Skin of body (tissue), 2 donors: ENCODE results near the gene CNOT6L. TPM values are rescaled to one million over a fixed set of nuclear protein-coding genes. Genes with fewer than 3 reads are reported as not detected.

Experiments used
- DNase-seq: peaks from one replicate; lab custom pipeline; 2025; lab: John Stamatoyannopoulos, UW
- total RNA-seq: library from RNA; depleted of rRNA; stranded (reverse); fragments of >200 nt; gene quantifications from one replicate; pipeline ENCODE4 v1.2.3, GENCODE V29; 2014

Gene CNOT6L
- total RNA-seq, 1 donor from 2014 or later, result 39.3 TPM

DNA sequence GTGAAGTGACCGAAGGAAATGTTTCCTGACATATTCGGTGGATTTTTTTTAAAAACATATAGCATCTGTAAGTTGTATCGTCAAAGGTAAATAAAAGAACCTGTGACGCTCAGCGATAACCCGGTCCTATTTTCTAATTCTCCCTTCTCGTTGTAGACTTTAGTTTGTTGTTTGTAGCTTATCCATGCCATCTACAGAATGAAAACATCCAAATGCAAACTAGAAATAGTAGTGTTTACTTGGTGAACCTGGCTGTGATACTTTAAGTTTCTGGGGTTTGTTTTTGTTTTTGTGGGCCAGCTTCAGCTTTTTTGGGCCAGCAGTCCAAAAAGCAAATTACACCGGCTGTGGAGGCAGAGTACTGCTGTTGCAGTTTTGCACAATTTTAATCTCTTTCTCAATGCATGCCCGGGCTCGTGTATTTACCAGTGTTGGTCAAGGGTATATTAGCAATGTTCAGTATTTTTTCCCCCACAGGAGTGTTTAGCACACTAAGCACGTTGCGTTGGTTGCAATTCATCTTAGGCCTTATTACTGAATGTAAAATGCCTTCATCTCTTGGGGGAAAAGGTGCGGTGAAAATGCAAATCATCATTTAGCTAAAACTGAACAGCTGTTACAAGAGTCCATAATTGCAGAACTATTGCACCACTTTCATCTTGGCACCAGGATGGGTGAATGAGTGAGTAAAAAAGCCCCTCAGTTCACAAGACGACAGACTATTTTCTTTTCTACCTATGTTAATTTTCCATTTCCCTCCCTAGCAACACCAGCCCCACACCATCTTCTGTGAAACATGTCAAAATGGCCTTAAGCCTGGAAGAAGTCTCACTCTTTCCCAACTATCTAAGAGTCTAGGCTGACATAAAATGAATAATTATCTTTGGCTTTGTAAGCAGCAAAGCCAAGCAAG lies 1.7 kb upstream of the CNOT6L start:
- DNase-seq, result no peak

DNA sequence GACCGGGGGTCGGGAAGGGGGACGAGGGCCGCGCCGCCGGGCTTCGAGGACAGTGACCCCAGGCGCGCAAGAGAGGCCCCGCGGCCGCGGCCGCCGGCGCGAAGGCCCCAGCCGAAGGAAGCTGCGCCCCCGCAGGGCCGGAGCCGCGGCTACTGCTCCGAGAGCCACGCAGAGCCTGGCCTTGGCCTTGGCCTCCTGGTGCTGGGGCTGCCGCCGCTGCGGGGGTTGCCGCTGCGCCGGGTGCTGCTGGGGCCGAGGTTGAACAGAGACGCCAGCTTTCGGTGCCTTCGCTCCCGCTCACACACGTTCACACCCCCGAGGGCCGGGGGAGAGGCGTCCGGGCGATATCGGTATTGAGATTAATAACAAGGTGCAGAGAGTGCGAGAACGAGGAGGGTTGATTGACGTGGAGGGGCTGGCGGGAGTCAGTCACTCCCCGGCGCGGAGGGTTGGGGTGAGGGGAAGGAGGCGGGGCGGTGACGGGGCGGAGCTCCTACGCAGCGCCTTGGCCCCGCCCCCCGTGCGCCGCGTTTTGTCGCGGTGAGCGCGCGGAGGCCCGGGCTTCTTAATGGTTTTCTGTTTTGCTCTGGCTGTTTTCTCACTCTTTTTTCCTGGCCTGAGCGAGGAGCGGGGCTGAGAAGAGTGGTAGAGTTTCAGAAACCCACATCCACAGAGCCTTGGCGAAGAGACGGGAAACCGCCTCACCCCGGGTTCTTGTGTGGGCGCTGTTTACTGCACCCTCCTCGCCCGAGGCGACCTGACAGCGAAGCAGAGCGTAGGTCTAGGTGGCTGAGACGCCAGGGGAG lies 878 bp upstream of the CNOT6L start:
- peak; percentile 90 for DNase-seq

DNA sequence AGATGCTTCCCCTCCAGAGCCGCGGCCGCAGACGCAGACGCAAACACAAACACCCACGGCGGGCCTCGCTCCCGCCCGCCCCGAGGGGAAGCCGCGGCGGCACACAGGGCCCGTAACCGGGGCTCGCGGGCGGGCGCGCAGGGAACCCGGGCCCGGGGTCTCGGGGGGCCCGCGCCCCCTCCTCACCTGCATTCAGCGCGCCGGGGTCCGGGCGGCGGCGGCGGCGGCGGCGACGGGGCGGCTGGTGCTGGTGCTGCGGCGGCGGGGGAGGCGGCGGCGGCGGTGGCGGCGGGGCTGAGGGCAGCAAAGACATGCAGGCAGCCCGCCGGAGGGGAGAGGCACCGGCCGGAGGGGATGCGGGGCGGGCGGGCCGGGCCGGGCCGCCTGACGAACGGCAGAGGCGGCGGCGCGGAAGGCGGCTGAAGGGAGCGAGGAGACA lies 255 bp upstream of the CNOT6L start:
- DNase-seq, result no peak

DNA sequence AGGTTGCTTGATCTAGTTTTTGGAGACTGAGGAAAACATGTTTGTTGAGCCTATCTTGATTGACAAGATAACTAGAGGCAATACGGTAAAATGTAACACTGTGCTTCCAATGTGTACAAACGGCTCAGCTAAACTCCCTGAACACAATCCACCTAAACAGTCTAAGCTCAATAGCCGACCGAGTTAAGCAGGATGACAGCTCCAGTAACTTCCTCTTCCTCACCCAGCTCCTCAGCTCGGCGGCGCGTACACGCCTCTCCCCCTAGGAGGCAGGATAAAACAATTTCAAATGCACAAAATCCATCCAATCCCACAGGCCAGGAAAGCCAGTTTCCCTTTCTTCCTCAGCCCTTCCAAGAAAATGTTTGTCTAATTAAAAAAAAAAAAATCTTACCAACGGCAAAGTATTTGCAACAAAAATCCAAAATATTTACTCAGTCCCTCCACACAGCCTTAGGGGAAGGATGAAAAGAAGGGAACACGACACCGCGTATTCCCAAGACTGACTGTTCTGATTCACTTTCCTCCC lies 1.0 kb downstream of the CNOT6L start:
- peak; percentile 81 for DNase-seq

DNA sequence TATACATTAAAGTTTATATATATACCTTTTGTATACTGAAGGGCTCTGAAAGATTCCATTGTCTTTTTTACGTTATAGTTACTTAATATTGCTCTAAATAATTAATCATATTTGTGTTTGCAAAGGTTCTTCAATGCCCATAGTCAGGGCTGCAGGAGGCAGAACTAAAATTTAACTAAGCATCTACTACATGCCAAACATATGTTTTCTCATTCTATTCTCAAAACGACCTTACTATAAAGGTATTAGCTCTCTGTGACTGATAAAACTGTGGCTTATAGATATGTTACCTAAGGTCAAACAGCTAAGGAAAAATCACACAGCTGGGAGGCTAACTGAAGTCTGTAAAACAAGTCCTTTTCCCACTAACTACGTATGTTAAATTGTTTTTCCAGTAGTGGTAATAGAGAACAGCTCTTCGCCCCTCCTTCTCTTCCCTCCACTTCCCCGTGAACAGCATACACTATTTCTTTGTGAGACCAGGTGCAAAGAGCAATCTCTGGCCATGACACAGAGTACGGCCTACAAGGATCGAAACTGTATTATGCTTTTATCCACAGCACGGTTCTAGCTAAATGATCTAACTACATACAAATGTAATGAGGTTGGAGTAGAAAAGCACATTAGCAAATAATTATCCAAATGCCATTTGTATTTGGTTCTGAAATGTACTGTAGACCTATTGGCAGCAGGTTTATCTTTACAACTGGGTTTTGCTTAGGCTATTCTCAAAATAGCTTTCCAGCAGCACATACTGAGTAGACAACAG lies 1.7 kb downstream of the CNOT6L start:
- peak; percentile 66 for DNase-seq

DNA sequence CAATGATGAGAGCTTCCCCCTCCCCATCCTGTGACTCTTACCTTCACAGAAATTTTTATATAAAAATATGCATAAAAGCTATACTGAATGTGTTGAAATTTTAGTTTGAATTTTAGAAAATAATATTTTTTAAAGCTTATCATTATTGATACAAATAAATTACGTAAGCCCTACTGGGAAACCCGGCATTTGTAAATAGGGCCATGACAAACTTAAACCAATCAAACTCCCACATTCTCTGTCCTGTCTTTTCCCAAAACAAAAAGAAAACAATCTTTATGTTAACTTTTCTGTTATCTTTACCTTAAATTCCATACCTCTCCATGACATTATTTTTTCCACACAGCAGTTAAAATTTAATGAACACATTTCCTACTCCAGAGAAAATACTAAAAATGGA lies 2.6 kb downstream of the CNOT6L start:
- no peak for DNase-seq

DNA sequence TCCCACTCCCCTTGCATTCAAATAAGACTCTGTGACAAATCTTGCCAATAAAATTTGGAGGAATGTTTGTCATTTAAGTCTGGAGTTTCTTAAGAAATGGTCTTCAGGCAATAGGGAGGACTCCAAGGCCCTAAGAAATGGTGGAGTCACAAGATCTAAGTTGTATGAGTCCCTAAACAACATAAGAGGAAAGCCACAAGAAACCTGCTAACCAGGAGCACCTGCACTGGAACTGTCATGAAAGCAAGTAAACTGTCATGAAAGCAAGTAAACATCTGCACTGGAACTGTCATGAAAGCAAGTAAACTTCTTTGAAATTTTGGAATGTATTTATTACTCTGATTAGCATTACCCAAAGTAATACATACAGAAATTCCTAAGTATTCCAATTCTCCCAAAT lies 3.5 kb downstream of the CNOT6L start:
- no peak for DNase-seq

DNA sequence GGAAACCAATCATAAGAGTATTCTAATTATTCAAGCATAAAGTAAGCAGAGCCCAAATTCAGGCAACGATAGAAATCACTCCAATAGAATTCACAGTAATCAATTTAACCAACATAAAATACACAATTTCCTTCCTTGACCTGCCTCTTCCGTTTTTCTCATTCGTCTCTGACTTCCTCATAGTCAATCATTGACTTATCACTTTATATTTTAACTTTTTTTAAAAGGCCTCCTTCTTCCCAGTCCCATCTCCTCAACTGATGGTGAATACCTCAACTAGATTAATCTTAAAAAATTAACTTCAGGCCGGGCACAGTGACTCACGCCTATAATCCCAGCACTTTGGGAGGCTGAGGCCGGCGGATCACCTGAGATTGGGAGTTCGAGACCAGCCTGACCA lies 13.3 kb downstream of the CNOT6L start:
- DNase-seq, result no peak

DNA sequence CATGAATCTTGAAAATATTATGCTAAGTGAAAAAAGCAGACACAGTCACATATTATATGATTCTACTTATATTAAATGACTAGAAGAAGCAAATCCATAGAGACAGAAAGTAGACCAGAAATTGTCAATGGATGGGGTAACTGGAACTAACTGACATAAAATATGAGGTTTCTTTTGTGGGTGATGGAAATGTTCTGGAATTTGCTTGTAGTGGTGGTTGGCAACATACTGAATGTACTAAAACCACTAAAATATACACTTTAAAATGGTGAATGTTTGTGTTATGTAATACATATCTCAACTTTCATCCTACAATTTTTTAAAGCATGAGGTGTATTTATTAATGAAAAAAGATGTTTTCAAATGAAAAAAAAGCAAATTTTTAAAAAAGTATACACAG lies 14.7 kb downstream of the CNOT6L start:
- no peak for DNase-seq

DNA sequence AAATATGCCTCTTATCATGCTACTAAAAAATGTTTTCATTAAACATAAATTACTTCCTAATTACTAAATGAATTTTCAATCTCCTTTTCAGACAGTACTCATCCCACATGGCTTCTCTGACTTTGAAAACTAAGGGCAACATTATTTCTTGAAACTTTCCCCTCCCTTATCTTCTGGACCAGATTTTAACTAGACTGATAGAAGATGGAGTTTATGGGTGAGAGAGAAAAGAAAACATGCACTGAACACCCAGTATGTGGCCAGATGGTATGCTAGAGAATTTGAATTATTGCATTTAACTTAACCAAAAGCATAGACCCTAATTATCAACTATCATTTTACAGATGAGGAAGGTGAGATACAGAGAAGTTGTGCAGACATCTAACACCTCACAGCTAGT lies 16.8 kb downstream of the CNOT6L start:
- DNase-seq, result no peak

DNA sequence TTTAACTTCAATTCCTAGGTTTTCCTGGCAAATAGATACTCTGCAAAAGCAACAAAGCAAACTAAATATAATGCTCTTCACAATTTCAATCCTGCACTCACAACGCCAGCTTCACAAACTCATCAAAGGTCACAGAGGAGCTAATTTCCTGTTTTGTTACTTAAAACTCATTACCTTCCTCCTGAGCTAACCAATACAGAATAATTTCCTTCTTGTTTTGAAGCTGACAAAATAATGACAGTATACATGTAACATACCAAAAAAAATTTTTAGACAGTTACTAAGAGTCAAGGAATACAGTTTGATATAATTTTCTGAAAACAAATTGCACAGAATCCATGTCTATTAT lies 17.9 kb downstream of the CNOT6L start:
- no peak for DNase-seq

DNA sequence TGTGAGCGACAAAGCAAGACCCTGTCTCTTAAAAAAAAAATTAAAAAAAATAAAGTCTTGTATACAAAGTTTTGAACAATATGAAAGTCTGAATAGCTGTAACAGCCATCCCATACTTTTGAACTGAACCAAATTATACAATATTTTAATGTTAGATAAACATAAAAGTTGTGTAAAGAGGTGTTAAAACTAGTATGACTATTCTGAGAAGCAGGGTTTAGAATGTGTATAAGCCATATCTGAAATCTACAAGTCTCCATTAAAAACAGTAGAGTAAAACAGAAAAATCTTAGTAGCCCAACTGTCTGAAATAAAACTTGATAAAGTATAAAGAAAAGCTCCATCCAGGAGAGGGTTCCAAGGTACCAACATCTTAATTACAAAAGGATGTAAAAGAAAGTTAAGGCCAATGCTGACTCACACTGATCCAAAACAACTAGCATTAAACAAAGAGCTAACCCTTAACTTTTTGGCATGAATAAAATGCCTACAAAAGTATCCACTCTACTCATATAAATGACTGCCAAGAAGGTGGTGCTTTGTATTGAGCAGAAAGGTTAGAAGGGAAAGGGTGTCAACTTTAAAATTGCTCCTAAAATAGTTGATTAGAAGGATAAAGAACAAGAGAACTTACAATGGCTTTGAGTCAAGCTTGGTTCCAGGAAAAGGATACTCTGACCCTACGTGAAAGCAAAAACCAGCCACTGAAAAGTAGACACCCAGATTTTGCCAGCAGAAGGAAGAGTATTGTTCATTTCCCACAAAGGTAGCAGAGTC lies 18.5 kb downstream of the CNOT6L start:
- no peak for DNase-seq

DNA sequence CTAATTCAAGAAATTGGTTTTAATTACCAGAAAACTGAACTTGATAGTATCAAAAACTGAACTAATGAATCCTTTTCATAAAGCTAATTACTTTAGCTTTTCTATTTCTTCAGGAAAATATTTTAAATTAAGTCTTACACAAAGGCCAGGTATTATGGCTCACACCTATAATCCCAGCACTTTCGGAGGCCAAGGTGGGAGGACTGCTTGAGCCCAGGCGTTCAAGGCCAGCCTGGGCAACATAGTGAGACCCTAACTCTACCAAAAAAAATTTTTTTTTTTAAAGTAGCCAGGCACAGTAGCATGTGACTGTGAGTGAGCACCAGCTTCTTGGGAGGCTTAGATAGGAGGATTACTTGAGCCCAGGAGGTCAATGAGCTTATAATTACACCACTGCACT lies 19.1 kb downstream of the CNOT6L start:
- no peak for DNase-seq

DNA sequence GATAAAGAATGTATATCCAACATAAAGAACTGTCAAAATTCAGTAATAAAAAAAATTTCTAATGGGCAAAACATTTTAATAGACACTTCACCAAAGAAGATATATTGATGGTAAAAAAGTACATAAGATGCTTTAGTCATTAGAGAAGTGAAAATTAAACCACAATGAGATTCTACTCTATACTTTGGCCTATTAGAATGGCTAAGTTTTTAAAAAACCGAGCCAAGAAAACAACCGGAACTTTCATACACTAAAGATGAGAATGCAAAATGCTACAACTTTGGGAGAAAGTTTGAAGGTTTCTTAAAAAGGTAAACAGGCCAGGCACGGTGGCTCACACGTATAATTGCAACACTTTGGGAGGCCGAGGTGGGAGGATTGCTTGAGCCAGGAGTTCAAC lies 20.8 kb downstream of the CNOT6L start:
- no peak for DNase-seq

DNA sequence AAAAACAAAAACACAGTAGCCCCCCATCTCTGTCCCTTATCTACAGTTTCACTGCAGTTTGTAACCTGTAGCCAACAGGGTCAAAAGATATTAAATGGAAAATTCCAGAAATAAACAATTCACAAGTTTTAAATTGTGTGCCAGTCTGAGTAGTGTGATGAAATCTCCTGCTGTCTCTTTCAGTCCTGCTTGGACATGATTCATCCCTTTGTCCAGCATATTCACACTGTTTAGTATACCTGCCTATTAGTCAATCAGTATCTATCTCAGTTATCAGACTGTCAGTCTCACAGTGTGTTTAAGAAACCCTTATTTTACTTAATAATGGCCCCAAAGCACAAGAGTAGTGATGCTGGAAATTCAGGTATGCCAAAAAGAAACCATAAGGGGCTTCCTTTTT lies 21.9 kb downstream of the CNOT6L start:
- DNase-seq, result no peak

DNA sequence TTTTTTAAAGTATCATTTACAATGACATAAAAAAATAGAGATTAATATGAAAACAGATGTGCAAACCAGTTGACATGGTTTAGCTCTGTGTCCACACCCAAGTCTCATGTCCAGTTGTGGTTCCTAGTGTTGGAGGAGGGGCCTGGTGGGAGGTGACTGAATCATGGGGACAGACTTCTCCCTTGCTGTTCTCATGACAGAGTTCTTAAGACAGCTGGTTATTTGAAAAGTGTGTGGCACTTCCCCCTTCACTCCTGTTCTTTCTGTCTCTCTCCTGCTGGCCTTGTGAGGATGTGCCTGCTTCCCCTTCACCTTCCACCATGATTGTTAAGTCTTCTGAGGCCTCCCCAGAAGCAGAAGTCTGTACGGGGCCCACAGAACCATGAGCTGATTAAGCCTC lies 23.8 kb downstream of the CNOT6L start:
- DNase-seq, result no peak

DNA sequence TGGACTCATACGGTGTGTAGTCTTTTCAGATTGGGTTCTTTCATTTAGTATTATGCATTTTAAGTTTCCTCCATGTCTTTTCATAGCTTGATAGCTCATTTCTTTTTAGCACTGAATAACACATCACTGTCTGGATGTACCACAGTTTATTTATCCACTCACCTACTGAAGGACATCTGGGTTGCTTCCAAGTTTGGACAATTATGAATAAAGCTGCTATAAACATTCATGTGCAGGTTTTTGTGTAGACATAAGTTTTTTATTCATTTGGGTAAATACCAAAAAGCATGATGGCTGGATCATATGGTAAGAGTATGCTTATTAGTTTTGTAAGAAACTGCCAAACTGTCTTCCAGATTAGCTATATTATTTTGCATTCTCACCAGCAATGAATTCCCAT lies 29.0 kb downstream of the CNOT6L start:
- no peak for DNase-seq

DNA sequence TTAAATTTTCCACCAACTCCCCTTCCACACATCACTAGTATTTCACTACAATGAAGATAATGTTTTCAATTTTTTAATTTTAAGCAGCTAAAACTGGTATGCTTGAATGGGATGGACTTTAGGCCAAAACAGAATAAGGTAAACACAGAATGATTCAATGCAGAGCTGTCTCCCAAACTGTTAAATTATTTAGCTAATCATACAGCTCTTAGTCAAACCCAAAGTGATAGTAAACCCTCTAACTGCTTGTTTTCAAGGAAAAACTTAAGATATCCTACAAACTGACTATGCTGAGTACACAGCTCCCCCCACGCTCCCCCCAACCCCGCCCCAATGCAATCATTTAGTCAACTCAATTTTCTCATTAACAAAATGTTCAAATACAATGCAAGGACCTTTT lies 30.2 kb downstream of the CNOT6L start:
- no peak for DNase-seq

DNA sequence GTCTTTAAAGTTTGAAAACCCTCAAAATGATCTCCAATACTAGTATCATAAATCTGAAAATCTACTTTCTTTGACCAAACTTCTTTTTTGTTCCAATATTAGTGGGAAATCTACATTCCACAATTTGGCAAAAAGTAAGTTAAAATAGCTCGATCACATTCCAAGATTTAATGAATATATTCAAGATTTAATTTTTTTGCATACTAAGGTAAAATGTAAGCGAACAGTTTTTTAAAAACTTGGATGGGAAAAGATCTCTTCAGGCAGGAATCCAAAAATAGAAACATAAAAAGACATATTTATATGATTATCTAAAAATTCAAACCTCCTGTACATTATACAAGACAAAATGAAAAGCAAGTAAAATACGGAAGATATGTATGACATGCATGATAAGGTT lies 31.2 kb downstream of the CNOT6L start:
- no peak for DNase-seq

DNA sequence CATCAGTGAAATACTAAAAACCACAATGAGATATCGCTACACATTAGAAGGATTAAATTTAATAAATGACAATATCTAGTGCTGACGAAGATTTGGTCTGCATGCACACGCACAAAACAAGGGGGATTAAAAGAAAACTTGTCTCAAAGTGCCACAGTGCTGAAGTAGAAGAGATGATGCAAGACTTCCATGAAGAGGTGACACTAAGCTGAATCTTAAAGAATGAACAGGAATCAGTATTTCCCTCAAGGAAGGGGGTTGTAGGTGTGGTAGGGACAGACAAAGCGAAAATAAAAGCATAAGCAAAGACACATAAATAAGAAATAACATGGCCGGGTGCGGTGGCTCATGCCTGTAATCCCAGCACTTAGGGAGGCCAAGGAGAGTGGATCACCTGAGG lies 33.5 kb downstream of the CNOT6L start:
- no peak for DNase-seq

DNA sequence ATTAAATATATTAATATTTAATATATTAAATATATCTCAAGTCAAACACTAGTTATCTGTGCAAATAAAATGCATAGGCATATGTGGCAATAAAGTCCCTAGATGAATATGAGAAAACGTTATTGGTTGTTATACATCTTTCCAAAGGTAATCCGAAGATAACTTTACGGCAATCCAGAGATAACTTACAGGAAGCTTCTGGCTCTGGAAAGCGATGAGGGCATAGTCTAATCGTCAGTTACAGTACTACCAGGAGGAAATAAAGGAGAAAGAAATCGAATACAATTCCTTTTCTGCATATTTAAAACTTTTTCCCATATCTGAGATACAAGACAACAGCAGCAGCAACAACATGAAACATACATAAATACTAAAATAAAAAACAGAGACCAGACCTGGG lies 35.3 kb downstream of the CNOT6L start:
- no peak for DNase-seq
